Left forelimb (tissue), 1 donor: ENCODE measurements around the gene GORASP2.
A peak's percentile ranks its signal among the peaks of the same experiment; 100 is the strongest.
"Not testable (repeated sequence)": the region's sequence is repeated elsewhere in the genome, so short reads cannot be mapped to it uniquely, and the experiment has no call there.

Experiments used
- DNase-seq: peaks from one replicate; pipeline ENCODE4 v3.0.0-alpha.2; 2018; ENCODE audit warnings: low spot score

The GORASP2 gene

DNA sequence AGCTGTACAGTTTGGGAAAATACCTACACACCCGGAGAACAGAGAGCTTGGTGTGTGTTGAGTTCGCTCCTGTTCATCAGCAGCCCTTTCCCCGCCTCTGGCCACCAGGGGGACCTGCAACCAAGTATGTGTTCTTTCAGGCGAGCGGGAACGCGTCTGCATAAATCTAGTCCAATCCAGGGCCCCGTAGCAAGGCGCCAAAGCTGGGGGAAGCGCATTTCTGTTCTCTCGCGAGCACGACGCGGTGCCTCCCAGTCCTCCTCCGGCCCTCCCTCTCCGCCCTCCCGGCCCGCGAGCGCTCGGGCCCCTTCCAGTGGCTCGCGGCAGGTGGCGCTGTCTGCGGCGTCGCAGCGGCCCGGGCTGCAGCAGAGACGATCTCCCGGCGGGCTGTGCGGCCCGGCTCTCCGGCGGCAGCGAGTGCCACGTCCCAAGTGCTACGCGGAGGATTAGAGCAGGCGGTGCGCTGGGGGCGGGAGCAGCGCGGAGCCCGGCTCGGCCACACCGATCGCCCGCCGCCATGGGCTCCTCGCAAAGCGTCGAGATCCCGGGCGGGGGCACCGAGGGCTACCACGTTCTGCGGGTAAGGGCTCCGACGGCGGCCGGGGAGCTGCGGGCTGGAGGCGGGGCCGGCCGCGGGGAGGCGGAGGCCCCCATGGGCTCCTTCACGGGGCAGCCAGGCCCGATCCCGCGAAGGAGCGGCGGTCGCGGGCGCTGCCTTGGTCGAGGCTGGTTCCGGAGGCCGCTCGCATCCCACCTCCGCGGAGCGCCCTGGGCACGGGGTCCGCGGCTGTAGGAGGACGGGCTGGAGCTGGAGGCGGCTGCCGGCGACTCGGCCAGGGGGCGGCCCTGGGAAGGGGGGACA lies at the start of gene GORASP2:
Gene GORASP2, plus strand, starts transcription at position 430 of the 862 bp plus-strand sequence. Its CDS starts 88 bp downstream, at position 518.
- peak; percentile 99 for DNase-seq

DNA sequence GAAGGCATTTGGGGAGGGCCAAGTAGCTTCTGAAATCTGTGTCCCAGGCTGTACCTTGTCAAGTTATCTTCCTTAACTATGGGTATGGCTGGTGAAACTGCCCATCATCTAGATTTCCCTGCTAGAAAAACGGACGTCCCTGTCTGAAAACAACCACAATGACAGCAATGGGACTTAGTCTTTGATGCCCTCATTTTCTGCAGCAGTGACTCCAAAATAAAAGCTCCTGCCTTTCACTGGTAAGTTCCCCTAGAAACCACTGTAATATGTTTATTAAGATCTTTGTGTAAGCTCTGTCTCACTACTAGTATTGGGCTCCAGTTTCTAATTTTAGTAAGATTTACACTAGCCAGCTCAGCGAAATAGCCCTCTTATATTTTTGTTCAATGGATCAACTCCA lies 47.2 kb upstream of the GORASP2 start:
- no peak for DNase-seq

GRCh38 chr2:170882758-170883157 lies 46.3 kb upstream of the GORASP2 start:
- DNase-seq, result no peak

DNA sequence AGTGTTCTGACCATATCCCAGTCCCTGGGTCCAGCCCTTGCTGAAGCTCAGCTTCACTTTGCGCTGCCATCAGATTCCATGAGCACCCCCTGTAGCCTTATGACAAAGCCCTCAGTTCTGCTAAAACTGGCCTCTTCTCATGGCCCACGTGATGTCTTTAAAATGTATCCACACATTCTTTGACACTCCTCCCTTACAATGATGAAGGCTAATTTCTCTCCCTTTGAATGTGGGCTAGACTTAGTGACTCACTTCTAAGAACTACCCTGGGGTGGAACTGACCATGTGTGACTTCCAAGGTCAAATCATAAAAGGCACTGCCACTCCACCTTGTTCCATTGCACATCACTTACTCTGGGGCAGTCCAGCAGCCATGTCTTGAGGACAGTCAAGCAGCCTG lies 45.4 kb upstream of the GORASP2 start:
- DNase-seq, result no peak

GRCh38 chr2:170885130-170885791 lies 43.8 kb upstream of the GORASP2 start:
- DNase-seq, result no peak

DNA sequence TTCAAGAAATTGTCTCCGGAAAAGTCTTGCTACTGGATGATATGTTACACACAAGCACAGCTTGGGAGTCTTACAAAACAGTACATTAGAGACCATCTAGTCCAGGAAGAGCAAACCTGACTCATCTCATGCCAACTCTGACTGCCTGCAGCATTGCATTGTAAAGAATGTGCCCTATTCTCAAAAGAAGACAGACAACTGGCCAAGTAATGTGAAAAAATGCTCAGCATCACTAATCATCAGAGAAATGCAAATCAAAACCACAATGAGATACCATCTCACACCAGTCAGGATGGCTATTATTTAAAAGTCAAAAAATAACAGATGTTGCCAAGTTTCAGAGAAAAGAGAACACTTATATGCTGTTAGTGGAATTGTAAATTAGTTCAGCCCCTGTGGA lies 42.7 kb upstream of the GORASP2 start:
- DNase-seq, result no peak

DNA sequence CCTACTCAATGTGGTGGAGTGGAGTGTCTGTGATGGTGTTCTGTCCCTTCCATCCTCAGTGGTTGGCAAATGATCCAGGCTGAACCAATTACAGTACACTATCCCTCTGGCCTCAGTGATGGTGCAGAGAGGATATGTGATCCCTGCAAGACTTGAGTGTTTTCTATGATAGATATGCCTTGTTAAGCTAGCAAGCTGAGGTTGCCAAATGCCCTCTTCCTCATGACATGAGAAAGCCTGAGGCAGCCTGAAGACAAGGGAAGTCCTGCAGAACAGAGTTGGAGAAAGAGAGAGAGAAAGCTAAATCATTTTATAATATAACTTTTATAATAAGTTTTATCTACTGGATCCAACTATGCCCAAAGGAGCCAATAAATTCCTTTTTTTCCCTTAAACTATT lies 41.6 kb upstream of the GORASP2 start:
- DNase-seq, result no peak

DNA sequence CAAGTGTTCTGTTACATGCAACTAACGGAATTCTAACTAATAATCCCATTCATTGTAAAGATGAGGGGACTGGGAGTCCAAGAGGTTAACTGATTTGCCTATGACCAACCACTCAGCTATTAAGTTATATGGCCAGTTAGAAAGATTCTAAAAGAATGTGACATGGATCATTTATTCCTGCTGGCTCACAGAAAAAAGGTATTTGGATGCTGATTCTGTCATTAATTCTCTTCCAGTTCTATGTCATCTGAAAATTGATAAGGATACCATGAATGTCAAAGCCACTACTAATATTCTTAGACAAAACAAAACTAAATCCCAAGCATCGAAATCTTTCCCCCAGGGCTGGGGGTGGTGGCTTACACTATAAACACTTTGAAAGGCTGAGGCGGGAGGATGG lies 41.2 kb upstream of the GORASP2 start:
- no peak for DNase-seq

- DNase-seq, result no peak
Measured at GRCh38 chr2:170891893-170892292, 37.2 kb upstream of the GORASP2 start.

- no peak for DNase-seq
Measured at GRCh38 chr2:170892391-170892951, 36.6 kb upstream of the GORASP2 start.

GRCh38 chr2:170895023-170895757 lies 33.9 kb upstream of the GORASP2 start:
- no peak for DNase-seq

DNA sequence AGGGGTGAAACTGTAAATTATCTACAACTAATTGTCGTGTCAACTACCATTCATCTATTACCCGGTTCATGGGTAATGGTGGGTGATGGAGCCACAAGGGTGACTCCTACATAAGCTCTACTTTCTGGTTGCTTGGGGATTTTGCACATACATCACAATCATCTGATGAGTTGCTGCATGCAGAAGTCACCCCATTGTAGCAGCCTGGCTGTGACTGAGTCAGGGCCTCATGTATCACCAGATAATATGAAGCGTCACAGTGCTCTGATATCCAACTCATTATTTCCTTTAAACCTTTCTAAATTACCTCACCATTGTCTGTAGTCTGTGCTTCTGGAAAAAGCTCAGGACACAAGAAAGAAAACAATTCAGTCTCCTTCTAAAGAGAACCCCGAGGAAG lies 32.4 kb upstream of the GORASP2 start:
- no peak for DNase-seq

DNA sequence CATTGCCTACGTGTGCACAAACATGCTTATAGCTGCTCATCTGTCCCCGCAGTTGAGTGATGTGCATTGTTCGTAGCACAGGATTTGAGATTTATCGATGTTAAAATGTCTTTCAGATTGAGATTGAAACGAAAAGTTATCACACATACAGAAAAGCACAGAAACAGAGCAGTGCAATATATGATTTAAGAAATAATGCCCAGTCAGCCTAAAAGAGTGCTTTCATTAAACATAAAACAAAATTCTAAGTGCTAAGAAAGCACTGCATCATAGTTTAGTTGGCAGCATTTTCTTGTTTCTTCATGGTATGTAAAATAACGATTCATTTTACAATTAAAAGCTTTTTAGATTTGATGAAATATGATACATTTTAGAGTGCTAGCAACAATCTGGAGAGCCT lies 31.9 kb upstream of the GORASP2 start:
- DNase-seq, result no peak

DNA sequence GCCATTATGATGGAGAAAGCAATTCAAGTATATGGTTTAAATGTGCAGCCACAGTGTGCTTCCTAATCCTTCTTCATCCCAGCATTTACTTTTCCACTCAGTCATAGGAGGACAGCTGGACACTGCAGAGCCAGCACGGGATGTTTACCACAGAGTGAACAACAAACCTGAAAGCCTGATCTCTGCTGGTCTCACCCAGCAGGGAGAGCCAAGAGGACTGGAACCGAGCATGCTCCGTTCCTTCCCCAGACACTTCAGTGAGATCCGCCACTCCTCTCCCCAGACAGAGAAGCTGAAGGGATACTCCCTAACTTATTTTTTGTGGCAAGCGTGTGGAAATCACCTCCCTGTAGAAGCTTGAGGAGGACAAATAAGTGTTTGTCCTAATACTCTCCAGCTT lies 23.2 kb upstream of the GORASP2 start:
- no peak for DNase-seq

DNA sequence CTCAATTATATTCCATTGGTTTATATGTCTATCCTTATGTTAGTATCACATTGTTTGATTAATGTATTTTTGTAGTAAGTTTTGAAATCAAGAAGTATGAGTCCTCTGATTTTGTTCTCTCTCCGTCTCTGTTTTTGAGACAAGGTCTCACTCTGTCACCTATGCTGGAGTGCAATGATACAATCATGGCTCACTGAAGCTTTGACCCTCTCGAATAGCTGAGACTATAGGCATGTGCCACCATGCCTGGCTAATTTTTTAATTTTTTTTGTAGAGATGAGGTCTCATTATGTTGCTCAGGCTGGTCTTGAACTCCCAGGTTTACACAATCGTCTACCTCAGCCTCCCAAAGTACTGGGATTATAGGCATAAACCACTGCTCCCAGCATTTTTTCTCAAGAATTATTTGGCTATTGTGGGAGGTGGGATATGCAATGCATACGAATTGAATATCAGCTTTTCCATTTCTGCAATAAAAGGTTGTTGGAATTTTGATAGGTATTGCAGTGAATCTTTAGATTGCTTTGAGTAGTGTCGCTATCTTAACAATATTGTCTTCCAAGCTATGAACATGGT lies 17.7 kb upstream of the GORASP2 start:
- no peak for DNase-seq

GRCh38 chr2:170914994-170915666 lies 13.9 kb upstream of the GORASP2 start:
- not testable (repeated sequence) for DNase-seq

GRCh38 chr2:170917219-170917913 lies 11.7 kb upstream of the GORASP2 start:
- DNase-seq, result no peak

DNA sequence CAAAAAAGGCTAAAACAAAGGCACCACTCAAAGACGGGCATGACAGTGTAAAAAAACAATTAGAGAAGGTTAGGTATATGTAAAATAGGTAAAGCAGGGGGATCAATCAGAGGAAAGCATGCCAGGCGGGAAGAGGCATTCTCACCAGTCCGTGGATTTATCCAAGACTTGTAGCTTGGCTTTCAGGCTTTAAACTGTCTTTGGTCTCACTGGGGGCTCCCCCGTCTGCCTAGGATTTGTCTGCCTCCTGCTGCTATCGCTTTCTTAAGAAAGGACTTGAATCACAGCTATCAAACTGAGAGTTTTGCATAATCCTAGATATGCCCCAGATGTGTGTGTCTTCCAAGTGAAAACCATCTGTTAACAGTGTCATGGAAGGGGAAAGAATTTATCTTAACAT lies 11.1 kb upstream of the GORASP2 start:
- no peak for DNase-seq

GRCh38 chr2:170921873-170922272 lies 7.2 kb upstream of the GORASP2 start:
- DNase-seq, result not testable (repeated sequence)

GRCh38 chr2:170922634-170923494 lies 6.2 kb upstream of the GORASP2 start:
- DNase-seq, result no peak
